ENCODE measurements around the gene ZNF423. TPM values are rescaled to one million over a fixed set of nuclear protein-coding genes. Genes with fewer than 3 reads are reported as not detected.
A peak's percentile ranks its signal among the peaks of the same experiment; 100 is the strongest.

The ZNF423 gene
- total and polyA plus RNA-seq, 10 donors: 0.36 to 7.0 (median 3.7) TPM

DNA sequence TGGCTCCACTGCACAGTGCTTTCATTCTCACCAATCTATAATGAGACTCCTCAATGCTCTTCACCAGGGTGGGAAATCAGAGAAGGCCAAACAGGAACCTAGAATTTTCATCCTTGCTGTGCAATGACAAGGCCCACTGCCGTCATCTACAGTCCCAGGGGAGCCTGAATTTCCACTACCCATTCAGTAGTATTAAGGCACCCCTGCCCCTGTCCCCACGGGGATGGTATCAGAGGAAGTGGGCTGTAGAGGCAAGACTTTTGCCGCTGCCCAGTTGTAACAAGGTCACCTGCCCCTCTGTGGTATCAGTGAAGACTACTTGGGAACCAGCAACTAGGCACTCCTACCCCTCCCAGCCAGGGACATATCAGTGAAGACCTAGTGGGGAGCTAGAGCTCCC is 377.8 kb downstream of the ZNF423 start:
- Histone ChIP-seq H3K27me3 (replicated peaks in 1 of 7) (peaks cover 0 to 12% (median 0%) of the 10 kb centered on the region in 7 donors), H3K27ac (no peak overlapping the region), H3K4me3 (no peak overlapping the region), H3K4me1 (no peaks in the 10 kb centered on the region), H3K36me3 (no peaks in the 10 kb centered on the region), H3K9me3 (no peaks in the 10 kb centered on the region)
- intact Hi-C loops (cut with DNase I; ENCODE audit: low total_unique reads): no loop called here
- TF ChIP-seq CTCF (IDR thresholded peaks at IDR 0.05 in 8 of 11, conservative IDR thresholded peaks at IDR 0.05 in 3 of 11) (no peak), POLR2A (IDR thresholded peaks at IDR 0.05) (no peak), POLR2AphosphoS5 (IDR thresholded peaks at IDR 0.05) (no peak)
- 58 to 87% (median 75%) methylated on average over 2 to 3 of the region's 3 CpGs for WGBS, 5 donors
- DNase-seq: peak; percentile 34

GRCh38 chr16:49477250-49477895 is 378.5 kb downstream of the ZNF423 start:
- DNase-seq: no peak
- peaks cover 0 to 12% (median 0%) of the 10 kb centered on the region in 7 donors for H3K27me3 ChIP-seq (replicated peaks in 1 of 7)
- H3K4me1 ChIP-seq: no peaks in the 10 kb centered on the region
- H3K9me3 ChIP-seq: no peaks in the 10 kb centered on the region
- no peak overlapping the region for H3K4me3 ChIP-seq
- no peak for TF ChIP-seq CTCF (IDR thresholded peaks at IDR 0.05 in 8 of 11, conservative IDR thresholded peaks at IDR 0.05 in 3 of 11)
- TF ChIP-seq POLR2A (IDR thresholded peaks at IDR 0.05): no peak
- no peak for TF ChIP-seq POLR2AphosphoS5 (IDR thresholded peaks at IDR 0.05)
- H3K27ac ChIP-seq: no peak overlapping the region
- intact Hi-C loops (cut with DNase I; ENCODE audit: low total_unique reads): no loop called here
- H3K36me3 ChIP-seq: no peaks in the 10 kb centered on the region

DNA sequence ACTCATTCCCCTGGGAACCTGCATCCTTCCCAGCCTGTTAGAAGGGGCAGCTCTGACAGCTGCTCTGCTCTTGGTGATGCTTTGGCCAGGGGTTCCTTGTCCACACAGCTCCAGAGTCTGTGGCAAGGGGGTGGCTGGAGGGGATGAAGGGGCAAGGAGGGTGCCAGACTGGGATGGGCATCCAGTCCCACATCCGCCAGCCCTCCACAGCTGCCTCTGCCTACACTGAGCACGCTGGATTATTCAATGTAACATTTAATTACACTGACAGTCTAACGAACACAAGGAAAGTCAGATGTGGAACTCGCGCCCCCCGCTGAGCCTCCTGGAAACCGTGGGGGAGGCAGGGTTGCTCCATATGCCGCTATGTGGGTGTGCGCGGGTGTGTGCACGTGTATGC is 381.2 kb downstream of the ZNF423 start:
- H3K27ac ChIP-seq: no peak overlapping the region
- no peak overlapping the region for H3K4me3 ChIP-seq
- no peaks in the 10 kb centered on the region for H3K36me3 ChIP-seq
- intact Hi-C loops (cut with DNase I; ENCODE audit: low total_unique reads): no loop called here
- H3K4me1 ChIP-seq: peaks cover 0 to 16% (median 4%) of the 10 kb centered on the region in 6 donors
- 82 to 97% (median 86%) methylated on average over 11 of the region's 11 CpGs for WGBS, 5 donors
- H3K9me3 ChIP-seq: no peaks in the 10 kb centered on the region
- peaks cover 0 to 12% (median 0%) of the 10 kb centered on the region in 7 donors for H3K27me3 ChIP-seq (replicated peaks in 1 of 7)
- peak; percentile 62 for DNase-seq
- no peak for TF ChIP-seq CTCF (IDR thresholded peaks at IDR 0.05 in 8 of 11, conservative IDR thresholded peaks at IDR 0.05 in 3 of 11)
- no peak for TF ChIP-seq POLR2A (IDR thresholded peaks at IDR 0.05)
- no peak for TF ChIP-seq POLR2AphosphoS5 (IDR thresholded peaks at IDR 0.05)

DNA sequence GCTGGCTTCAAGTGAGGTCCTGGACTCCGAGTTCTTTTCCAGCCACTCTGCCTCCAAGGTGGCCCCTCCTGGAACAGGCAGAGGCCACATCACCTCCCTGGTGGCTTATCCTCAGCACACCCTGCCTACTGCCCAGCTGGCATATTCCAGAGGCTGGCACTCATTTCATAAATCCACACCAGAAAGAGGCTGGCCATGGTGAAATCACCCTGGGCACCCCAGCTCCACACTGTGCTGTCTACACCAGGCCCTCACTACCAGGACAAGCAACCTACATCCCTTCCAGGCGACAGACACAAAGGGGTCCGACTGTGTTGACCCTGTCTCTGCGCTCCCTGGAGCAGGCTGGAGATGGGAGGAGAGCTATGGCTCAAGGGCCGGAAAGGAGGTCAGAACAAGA is 382.1 kb downstream of the ZNF423 start:
- peaks cover 0 to 6% (median 0%) of the 10 kb centered on the region in 7 donors for H3K27me3 ChIP-seq (replicated peaks in 1 of 7)
- peaks cover 0 to 16% (median 4%) of the 10 kb centered on the region in 6 donors for H3K4me1 ChIP-seq
- DNase-seq: peak; percentile 41
- TF ChIP-seq CTCF (IDR thresholded peaks at IDR 0.05 in 8 of 11, conservative IDR thresholded peaks at IDR 0.05 in 3 of 11) (no peak), POLR2AphosphoS5 (IDR thresholded peaks at IDR 0.05) (no peak), POLR2A (IDR thresholded peaks at IDR 0.05) (no peak)
- WGBS, 5 donors: 62 to 84% (median 77%) methylated on average over 5 of the region's 5 CpGs
- no peaks in the 10 kb centered on the region for H3K9me3 ChIP-seq
- no peak overlapping the region for H3K4me3 ChIP-seq
- intact Hi-C loops (cut with DNase I; ENCODE audit: low total_unique reads): no loop called here
- H3K27ac ChIP-seq: no peak overlapping the region
- H3K36me3 ChIP-seq: no peaks in the 10 kb centered on the region
